Thymus (tissue), 11 donors: ENCODE data around the gene COX7A2L. TPM values are rescaled to one million over a fixed set of nuclear protein-coding genes. Genes with fewer than 3 reads are reported as not detected.

Experiments used
- DNase-seq, 9 donors: peaks; one replicate each; pipeline ENCODE4 v3.0.0-alpha.2; 2013; ENCODE audit warnings: low spot score in 9 of 9, low read depth in 6 of 9, missing footprints in 1 of 9
- H3K27ac ChIP-seq, 2 donors: one replicate each; pipeline ENCODE4 v1.5.1; 2013; ENCODE audit warnings: control low read depth in 1 of 2, low read depth in 1 of 2, low read length in 1 of 2, mild to moderate bottlenecking in 1 of 2, moderate library complexity in 1 of 2
- H3K27me3 ChIP-seq, 2 donors: one replicate each; pipeline ENCODE4 v1.5.1; 2013; ENCODE audit warnings: low read length in 1 of 2; ENCODE audit not compliant: control insufficient read depth in 2 of 2, insufficient read depth in 1 of 2
- H3K36me3 ChIP-seq, 2 donors: one replicate each; pipeline ENCODE4 v1.5.1; 2013; ENCODE audit warnings: low read length in 1 of 2, mild to moderate bottlenecking in 1 of 2, moderate library complexity in 1 of 2; ENCODE audit not compliant: control insufficient read depth in 2 of 2, insufficient read depth in 2 of 2
- H3K4me1 ChIP-seq, 2 donors: one replicate each; pipeline ENCODE4 v1.5.1; 2013; ENCODE audit warnings: low read length in 2 of 2; ENCODE audit not compliant: control insufficient read depth in 2 of 2, insufficient read depth in 2 of 2
- H3K4me3 ChIP-seq, 2 donors: one replicate each; pipeline ENCODE4 v1.5.1; 2013; ENCODE audit warnings: low read length in 2 of 2, control low read depth in 1 of 2, mild to moderate bottlenecking in 1 of 2
- H3K9me3 ChIP-seq, 2 donors: one replicate each; pipeline ENCODE4 v1.5.1; 2013; ENCODE audit warnings: low read length in 1 of 2, mild to moderate bottlenecking in 1 of 2; ENCODE audit not compliant: control insufficient read depth in 2 of 2, insufficient read depth in 1 of 2
- WGBS: extraction: QIAGEN DNeasy Blood & Tissue Kit; methylation state at CpG from one replicate; pipeline ENCODE4 v1.1.7; 2013; 5-methylcytosine and 5-hydroxymethylcytosine counted together
- polyA plus RNA-seq: library from polyadenylated mRNA; stranded (reverse); fragments of 200-250 nt; gene quantifications from one replicate; pipeline ENCODE4 v1.2.3, GENCODE V29; 2013
- total RNA-seq: library from RNA; stranded (reverse); fragments of 120-200 nt; gene quantifications from one replicate; pipeline ENCODE4 v1.2.4, GENCODE V29; 2013
- donor health status: healthy.

The COX7A2L gene
- total and polyA plus RNA-seq, 2 donors, result 128 to 190 TPM

GRCh38 chr2:42304059-42304713, 56.8 kb downstream of the COX7A2L start:
- peaks cover 14 to 26% of the 10 kb centered on the region in 2 donors for H3K36me3 ChIP-seq
- WGBS, result 97% methylated on average over 2 of the region's 2 CpGs

GRCh38 chr2:42303252-42303651, 57.8 kb downstream of the COX7A2L start:
- Histone ChIP-seq H3K4me3 (no peak overlapping the region), H3K4me1 (no peaks in the 10 kb centered on the region), H3K27ac (no peak overlapping the region), H3K9me3 (no peaks in the 10 kb centered on the region), H3K36me3 (peaks cover 14 to 29% of the 10 kb centered on the region in 2 donors), H3K27me3 (no peaks in the 10 kb centered on the region)
- DNase-seq, result no peak
- WGBS, result 99% methylated on average over 3 of the region's 3 CpGs

More at GRCh38 chr2:42304059-42304713, 56.8 kb downstream of the COX7A2L start:
- no peaks in the 10 kb centered on the region for H3K4me1 ChIP-seq
- no peaks in the 10 kb centered on the region for H3K9me3 ChIP-seq
- no peak for DNase-seq
- H3K4me3 ChIP-seq, result no peak overlapping the region
- H3K27ac ChIP-seq, result no peak overlapping the region
- H3K27me3 ChIP-seq, result no peaks in the 10 kb centered on the region

GRCh38 chr2:42300527-42300926, 60.5 kb downstream of the COX7A2L start:
- no peaks in the 10 kb centered on the region for H3K9me3 ChIP-seq
- peaks cover 3 to 5% of the 10 kb centered on the region in 2 donors for H3K4me1 ChIP-seq
- H3K4me3 ChIP-seq, result no peak overlapping the region
- H3K36me3 ChIP-seq, result peaks cover 17 to 31% of the 10 kb centered on the region in 2 donors
- no peak for DNase-seq
- WGBS, result 97% methylated on average over 2 of the region's 2 CpGs
- H3K27me3 ChIP-seq, result no peaks in the 10 kb centered on the region
- no peak overlapping the region for H3K27ac ChIP-seq

Other genes starting within 250 kb of the COX7A2L start
- 28.5 TPM for gene EML4, start 191.9 kb downstream of the COX7A2L start, total RNA-seq
- gene EML4, start 191.9 kb downstream of the COX7A2L start, polyA plus RNA-seq, result 23.5 TPM
- 2.3 TPM for gene KCNG3, start 132.8 kb upstream of the COX7A2L start, total RNA-seq
- gene KCNG3, start 132.8 kb upstream of the COX7A2L start, polyA plus RNA-seq, result 0.62 TPM
- gene MTA3, start 207.4 kb upstream of the COX7A2L start, total RNA-seq, result 77.4 TPM
- gene MTA3, start 207.4 kb upstream of the COX7A2L start, polyA plus RNA-seq, result 64.9 TPM